ENCODE measurements around the gene CEP170.
"Not testable (repeated sequence)": the region's sequence is repeated elsewhere in the genome, so short reads cannot be mapped to it uniquely, and the experiment has no call there.

DNA sequence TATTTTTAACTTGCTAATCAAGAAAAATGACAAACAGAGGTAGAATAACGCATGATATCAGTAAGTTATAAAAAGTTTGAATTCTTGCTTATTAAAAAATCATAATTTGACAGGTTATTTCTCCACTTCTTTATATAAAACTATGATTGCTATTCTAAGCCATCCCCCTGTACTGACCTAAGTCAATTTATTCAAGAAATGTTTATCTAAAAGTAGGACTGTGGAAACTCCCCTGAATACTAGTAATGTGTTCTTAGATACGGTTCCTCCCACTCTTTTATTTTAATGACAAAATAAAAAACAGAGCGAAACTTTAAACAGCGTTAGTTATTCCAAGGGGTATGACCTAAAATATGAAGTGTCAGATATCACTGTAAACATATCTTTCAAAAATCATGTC, 51.9 kb downstream of the CEP170 start:
- TF ChIP-seq, protein P1, sequence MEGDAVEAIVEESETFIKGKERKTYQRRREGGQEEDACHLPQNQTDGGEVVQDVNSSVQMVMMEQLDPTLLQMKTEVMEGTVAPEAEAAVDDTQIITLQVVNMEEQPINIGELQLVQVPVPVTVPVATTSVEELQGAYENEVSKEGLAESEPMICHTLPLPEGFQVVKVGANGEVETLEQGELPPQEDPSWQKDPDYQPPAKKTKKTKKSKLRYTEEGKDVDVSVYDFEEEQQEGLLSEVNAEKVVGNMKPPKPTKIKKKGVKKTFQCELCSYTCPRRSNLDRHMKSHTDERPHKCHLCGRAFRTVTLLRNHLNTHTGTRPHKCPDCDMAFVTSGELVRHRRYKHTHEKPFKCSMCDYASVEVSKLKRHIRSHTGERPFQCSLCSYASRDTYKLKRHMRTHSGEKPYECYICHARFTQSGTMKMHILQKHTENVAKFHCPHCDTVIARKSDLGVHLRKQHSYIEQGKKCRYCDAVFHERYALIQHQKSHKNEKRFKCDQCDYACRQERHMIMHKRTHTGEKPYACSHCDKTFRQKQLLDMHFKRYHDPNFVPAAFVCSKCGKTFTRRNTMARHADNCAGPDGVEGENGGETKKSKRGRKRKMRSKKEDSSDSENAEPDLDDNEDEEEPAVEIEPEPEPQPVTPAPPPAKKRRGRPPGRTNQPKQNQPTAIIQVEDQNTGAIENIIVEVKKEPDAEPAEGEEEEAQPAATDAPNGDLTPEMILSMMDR (IDR thresholded peaks at IDR 0.05), result not testable (repeated sequence)
- TF ChIP-seq, protein P2, sequence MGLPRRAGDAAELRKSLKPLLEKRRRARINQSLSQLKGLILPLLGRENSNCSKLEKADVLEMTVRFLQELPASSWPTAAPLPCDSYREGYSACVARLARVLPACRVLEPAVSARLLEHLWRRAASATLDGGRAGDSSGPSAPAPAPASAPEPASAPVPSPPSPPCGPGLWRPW (IDR thresholded peaks at IDR 0.05), result not testable (repeated sequence)
- TF ChIP-seq EP300 (IDR thresholded peaks at IDR 0.05); RFX5 (IDR thresholded peaks at IDR 0.05); PHF8 (IDR thresholded peaks at IDR 0.05; ENCODE audit: borderline replicate concordance, low read depth): not testable (repeated sequence)
